ENCODE results near the gene LAMA3.

LAMA3 gene

DNA sequence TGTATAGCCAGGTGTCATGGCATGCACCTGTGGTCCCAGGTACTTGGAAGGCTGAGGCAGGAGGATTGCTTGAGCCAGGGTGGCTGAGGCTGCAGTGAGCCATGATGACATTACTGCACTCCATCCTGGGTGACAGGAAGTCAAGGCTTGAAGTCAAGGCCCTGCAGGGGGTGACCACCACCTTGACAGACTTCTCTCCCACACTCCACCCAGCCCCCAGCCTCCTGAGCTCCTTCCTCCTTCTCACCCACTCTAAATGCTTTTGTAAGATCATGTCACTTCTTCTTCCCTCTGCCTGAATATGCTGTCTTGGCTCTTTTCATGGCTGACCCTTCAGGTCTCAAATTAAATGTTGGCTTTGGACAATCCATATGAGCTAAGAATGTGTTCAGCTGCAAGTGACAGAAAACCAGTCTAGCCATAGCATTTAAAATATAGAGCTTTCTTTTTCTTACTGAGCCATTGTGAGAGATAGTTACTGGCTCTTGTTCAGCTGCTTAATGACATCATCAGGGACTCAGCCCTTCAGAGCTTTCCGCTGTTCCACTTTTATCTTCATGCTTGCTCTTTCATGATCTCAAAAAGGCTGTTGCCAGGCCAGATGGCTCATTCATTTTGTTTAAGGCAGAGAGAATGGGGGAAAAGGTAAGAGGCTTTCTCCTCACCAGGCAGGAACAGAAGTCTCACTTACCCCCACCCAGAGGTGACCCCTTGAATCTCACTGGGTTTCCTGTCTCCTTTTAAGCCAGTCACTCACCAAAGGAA, 288.6 kb downstream of the LAMA3 start:
- no peak for DNase-seq

DNA sequence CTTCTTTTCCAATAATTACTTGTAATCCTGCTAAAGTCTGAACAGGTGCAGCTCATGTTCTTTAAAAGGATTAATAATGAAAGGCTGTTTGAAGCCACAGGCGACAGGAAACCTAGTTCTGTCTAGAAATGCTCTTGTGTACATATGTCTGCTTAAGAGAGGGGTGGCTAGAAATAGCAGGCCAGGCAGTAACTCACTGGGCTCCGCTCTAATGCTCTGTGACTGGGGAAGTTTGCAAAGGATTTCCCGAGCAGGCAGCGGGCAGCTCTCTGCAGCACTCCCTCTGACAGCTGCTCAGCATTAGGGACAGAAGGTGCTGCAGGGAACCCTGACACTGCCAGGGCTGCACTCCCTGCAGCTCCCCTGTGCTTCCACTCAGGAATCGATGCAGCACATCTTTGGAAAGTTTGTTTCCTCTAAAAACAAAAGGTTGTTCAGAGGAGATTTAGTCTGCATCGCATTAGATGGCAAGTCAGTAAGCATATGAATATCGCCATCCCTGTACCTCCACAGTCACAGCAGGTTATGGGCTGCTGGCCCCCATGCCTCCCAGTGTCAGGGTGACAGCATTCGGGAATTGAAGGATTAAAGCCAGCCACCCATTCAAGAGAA, 292.2 kb downstream of the LAMA3 start:
- DNase-seq = no peak

- DNase-seq = peak; percentile 68
Observed at GRCh38 chr18:23982155-23983079, 293.2 kb downstream of the LAMA3 start.

DNA sequence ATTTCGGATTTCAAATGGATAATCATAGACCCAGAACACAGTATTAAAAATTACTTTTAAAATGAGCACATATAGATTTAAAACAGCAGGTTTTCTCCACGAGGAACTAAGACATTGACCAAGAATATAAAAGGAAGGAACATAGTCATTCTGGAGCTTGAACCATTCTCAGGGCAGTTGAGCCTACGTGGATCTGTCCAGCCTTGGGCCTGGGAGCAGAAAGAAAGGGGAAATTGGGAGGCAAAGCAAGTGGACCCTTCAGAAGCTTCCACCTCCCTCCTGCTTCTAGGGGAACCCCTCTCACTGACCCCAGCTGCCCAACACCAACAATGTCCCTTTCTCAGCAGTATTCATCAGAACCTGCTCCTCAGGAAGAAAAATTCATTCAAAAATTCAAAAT, 293.9 kb downstream of the LAMA3 start:
- no peak for DNase-seq

DNA sequence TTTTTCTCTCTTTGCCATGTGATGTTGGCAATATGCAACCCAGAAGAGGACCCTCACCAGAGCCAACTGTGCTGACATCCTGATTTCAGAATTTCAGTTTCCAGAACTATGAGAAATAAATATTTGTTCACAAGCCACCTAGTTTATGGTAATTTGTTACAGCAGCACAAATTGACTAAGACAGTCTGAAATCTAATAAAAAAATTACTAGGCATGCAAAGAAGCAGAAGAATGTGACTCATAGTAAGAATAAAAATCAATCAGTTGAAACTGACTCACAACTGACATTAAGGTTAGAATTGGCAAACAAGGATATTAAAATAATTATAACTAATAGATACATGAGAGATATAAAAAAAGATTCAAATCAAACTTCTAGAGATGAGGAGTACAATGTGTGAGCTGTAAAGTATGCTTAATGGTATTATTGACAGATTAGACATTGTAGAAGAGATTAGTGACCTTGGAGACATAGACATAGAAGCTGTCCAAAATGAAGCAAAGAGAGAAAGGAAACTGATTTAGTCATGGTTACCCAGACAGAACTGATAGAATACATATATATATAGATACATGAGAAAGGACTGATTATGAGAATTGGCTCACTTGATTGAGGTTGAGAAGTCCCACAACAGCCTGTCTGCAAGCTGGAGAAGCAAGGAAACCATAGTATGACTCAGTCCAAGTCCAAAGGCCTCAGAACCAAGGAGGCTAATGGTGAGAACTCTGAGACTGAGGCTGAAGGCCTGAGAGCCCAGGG, 297.5 kb downstream of the LAMA3 start:
- no peak for DNase-seq

GRCh38 chr18:23990474-23991410, 301.5 kb downstream of the LAMA3 start:
- DNase-seq = no peak

GRCh38 chr18:23992089-23992940, 303.1 kb downstream of the LAMA3 start:
- no peak for DNase-seq

- no peak for DNase-seq
Observed at GRCh38 chr18:23992941-23993280, 303.7 kb downstream of the LAMA3 start.

- DNase-seq = peak; percentile 95
Observed at GRCh38 chr18:23994361-23994902, 305.2 kb downstream of the LAMA3 start.

DNA sequence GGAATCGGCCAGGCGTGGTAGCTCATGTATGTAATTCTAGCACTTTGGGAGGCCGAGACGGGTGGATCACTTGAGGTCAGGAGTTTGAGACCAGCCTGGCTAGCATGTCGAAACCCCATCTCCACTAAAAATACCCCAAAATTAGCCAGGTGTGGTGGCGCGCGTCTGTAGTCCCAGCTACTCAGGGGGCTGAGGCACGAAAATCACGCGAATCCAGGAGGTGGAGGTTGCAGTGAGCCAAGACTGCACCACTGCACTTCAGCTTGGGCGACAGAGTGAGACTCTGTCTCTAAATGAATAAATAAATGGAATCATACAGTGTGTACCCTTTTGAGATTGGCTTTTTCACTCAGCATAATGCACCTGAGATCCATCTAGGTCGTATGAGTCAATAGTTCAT, 305.9 kb downstream of the LAMA3 start:
- DNase-seq = no peak

- no peak for DNase-seq
Observed at GRCh38 chr18:23998018-23998417, 308.8 kb downstream of the LAMA3 start.

- DNase-seq = no peak
Observed at GRCh38 chr18:23998820-23999219, 309.6 kb downstream of the LAMA3 start.

GRCh38 chr18:24000613-24001490, 311.6 kb downstream of the LAMA3 start:
- no peak for DNase-seq

- no peak for DNase-seq
Observed at GRCh38 chr18:24002479-24002878, 313.2 kb downstream of the LAMA3 start.

DNA sequence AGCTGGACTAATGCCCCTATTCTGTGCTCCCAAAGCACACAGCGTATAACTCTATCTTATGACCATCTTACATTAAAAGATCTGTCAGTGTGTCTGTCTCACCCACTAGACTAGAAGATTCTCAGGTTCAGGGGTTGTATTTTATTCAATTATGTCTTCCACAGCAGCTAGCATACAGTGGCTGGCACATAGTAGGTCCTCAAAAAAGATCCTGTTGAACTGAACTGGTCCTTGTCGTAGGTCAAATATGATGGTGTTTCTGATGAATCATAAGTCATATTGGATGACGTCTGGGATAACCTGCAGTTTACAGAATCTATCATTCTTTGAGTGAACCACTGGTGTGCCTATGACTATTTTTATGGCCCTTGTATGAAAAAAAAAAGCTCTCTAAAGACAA, 314.0 kb downstream of the LAMA3 start:
- DNase-seq = no peak

GRCh38 chr18:24003903-24004640, 314.8 kb downstream of the LAMA3 start:
- DNase-seq = no peak
